Mesenchymal stem cell (in vitro differentiated cells and primary cell): ENCODE data around the gene FARP1.

ENCODE experiments used
- DNase-seq: peaks from one replicate; pipeline ENCODE4 v3.0.0-alpha.2; 2013
- H2AFZ ChIP-seq: one replicate; pipeline ENCODE4 v1.6.1; 2013; ENCODE audit warnings: low read depth, mild to moderate bottlenecking, control low read depth, inconsistent platforms, low read length, moderate library complexity
- H2AK5ac ChIP-seq: 2 replicates; pipeline ENCODE4 v1.6.1; 2013; ENCODE audit warnings: low read length, moderate library complexity, mild to moderate bottlenecking, inconsistent platforms; ENCODE audit not compliant: severe bottlenecking
- H2BK120ac ChIP-seq: one replicate; pipeline ENCODE4 v1.6.1; 2013; ENCODE audit warnings: low read depth, mild to moderate bottlenecking, inconsistent platforms, low read length, moderate library complexity
- H2BK12ac ChIP-seq, 2 experiments: one replicate each; pipeline ENCODE4 v1.6.1; 2013; ENCODE audit warnings: inconsistent platforms in 2 of 2, low read length in 2 of 2, mild to moderate bottlenecking in 2 of 2, moderate library complexity in 2 of 2, control low read depth in 1 of 2
- H2BK15ac ChIP-seq: one replicate; pipeline ENCODE4 v1.6.1; 2013; ENCODE audit warnings: mild to moderate bottlenecking, low read depth, inconsistent platforms; ENCODE audit not compliant: poor library complexity, severe bottlenecking
- H2BK5ac ChIP-seq: 2 replicates; pipeline ENCODE4 v1.6.1; 2013; ENCODE audit warnings: low read depth, mild to moderate bottlenecking, low read length, control low read depth, inconsistent platforms; ENCODE audit not compliant: poor library complexity, severe bottlenecking
- H3K14ac ChIP-seq, 2 experiments: one replicate each; pipeline ENCODE4 v1.6.1; 2013; ENCODE audit warnings: inconsistent platforms in 2 of 2, low read length in 2 of 2, control low read depth in 1 of 2, mild to moderate bottlenecking in 1 of 2, moderate library complexity in 1 of 2
- H3K18ac ChIP-seq, 2 experiments: one replicate each; pipeline ENCODE4 v1.6.1; 2013; ENCODE audit warnings: inconsistent platforms in 2 of 2, low read length in 2 of 2, control low read depth in 1 of 2, low read depth in 1 of 2, mild to moderate bottlenecking in 1 of 2
- H3K23ac ChIP-seq, 2 experiments: one replicate each; pipeline ENCODE4 v1.6.1; 2013; ENCODE audit warnings: inconsistent platforms in 2 of 2, low read length in 2 of 2, mild to moderate bottlenecking in 2 of 2, moderate library complexity in 2 of 2, control low read depth in 1 of 2
- H3K27ac ChIP-seq: 2 replicates; pipeline ENCODE4 v1.5.1; 2013; ENCODE audit warnings: mild to moderate bottlenecking, moderate library complexity, low read length, control low read depth, inconsistent platforms; ENCODE audit not compliant: poor library complexity, severe bottlenecking
- H3K27me3 ChIP-seq, 2 experiments: 2 replicates each; pipeline versions ENCODE4 v1.6.1 to v1.7.0; 2013; ENCODE audit warnings: low read length in 2 of 2, mild to moderate bottlenecking in 2 of 2, moderate library complexity in 2 of 2, control low read depth in 1 of 2, inconsistent platforms in 1 of 2; ENCODE audit not compliant: control insufficient read depth in 1 of 2, insufficient read depth in 1 of 2
- H3K36me3 ChIP-seq, 2 experiments: 2 replicates each; pipeline versions ENCODE4 v1.6.1 to v1.7.0; 2013; ENCODE audit warnings: low read length in 2 of 2, control low read depth in 1 of 2, inconsistent platforms in 1 of 2, low read depth in 1 of 2, mild to moderate bottlenecking in 1 of 2; ENCODE audit not compliant: insufficient read depth in 2 of 2, control insufficient read depth in 1 of 2
- H3K4ac ChIP-seq, 2 experiments: one replicate each; pipeline ENCODE4 v1.6.1; 2013; ENCODE audit warnings: inconsistent platforms in 2 of 2, low read length in 2 of 2, mild to moderate bottlenecking in 2 of 2, moderate library complexity in 2 of 2, control low read depth in 1 of 2, low read depth in 1 of 2
- H3K4me1 ChIP-seq: 2 replicates; pipeline ENCODE4 v1.6.1; 2013; ENCODE audit warnings: low read depth, low read length, control low read depth; ENCODE audit not compliant: control insufficient read depth, insufficient read depth
- H3K4me2 ChIP-seq: 2 replicates; pipeline ENCODE4 v1.6.1; 2013; ENCODE audit warnings: low read length, mild to moderate bottlenecking, inconsistent platforms; ENCODE audit not compliant: poor library complexity, severe bottlenecking
- H3K4me3 ChIP-seq, 2 experiments: 2 replicates each; pipeline versions ENCODE4 v1.5.1 to v1.7.0; 2013; ENCODE audit warnings: low read length in 2 of 2, mild to moderate bottlenecking in 2 of 2, control low read depth in 1 of 2, low read depth in 1 of 2; ENCODE audit not compliant: insufficient read depth in 1 of 2
- H3K79me1 ChIP-seq: replicated peaks from 2 replicates; pipeline ENCODE4 v1.6.1; 2013; ENCODE audit warnings: mild to moderate bottlenecking, control low read depth, low read length, inconsistent platforms; ENCODE audit not compliant: poor library complexity, severe bottlenecking
- H3K9ac ChIP-seq: 2 replicates; pipeline ENCODE4 v1.7.0; 2013; ENCODE audit warnings: mild to moderate bottlenecking, low read length, moderate library complexity
- H3K9me3 ChIP-seq: 2 replicates; pipeline ENCODE4 v1.7.0; 2013; ENCODE audit warnings: mild to moderate bottlenecking, low read length; ENCODE audit not compliant: control insufficient read depth
- H4K8ac ChIP-seq: one replicate; pipeline ENCODE4 v1.6.1; 2013; ENCODE audit warnings: inconsistent platforms, mild to moderate bottlenecking, low read length, moderate library complexity
- H4K91ac ChIP-seq: one replicate; pipeline ENCODE4 v1.6.1; 2013; ENCODE audit warnings: mild to moderate bottlenecking, low read length, inconsistent platforms
- WGBS: methylation state at CpG from one replicate; pipeline ENCODE4 v1.1.7; 2013; ENCODE audit warnings: mixed read lengths; 5-methylcytosine and 5-hydroxymethylcytosine counted together

The FARP1 gene

DNA sequence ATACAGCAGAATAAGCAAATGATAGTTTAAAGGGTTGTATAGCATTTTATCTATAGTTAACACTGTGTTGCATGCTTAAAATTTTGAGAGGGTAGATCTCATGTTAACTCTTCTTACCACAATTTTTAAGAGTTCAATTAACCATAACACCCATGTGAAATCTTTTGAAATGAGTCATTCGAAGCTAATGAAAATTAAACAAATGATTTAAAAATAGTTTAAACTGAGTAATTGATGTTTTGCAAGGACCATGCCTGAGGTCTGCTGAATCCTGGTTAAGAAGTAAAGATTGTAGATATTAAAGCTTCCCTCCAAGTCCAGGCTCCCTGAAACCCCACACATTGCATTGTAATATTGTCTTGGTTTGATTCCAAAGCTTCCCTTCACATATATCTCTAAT lies 210.9 kb downstream of the FARP1 start:
- Histone ChIP-seq H3K9me3 (no peaks in the 10 kb centered on the region), H3K36me3 (peaks cover 0 to 7% of the 10 kb centered on the region in 2 experiments), H3K4ac (no peak overlapping the region), H3K27me3 (no peaks in the 10 kb centered on the region), H3K4me3 (no peak overlapping the region), H3K27ac (no peak overlapping the region), H2BK120ac (no peak overlapping the region), H2BK12ac (no peak overlapping the region), H3K79me1 (peaks cover 20% of the 10 kb centered on the region), H4K91ac (no peak overlapping the region), H2AK5ac (no peak overlapping the region), H3K18ac (no peak overlapping the region), H3K23ac (no peak overlapping the region), H2BK15ac (no peak overlapping the region), H3K4me1 (peaks cover 8% of the 10 kb centered on the region), H3K14ac (no peak overlapping the region), H4K8ac (no peak overlapping the region), H2AFZ (no peak overlapping the region), H3K9ac (no peak overlapping the region), H2BK5ac (no peak overlapping the region), H3K4me2 (no peak overlapping the region)
- peak; percentile 62 for DNase-seq
- no CpG with 5 or more reads among the region's 1 CpG for WGBS

DNA sequence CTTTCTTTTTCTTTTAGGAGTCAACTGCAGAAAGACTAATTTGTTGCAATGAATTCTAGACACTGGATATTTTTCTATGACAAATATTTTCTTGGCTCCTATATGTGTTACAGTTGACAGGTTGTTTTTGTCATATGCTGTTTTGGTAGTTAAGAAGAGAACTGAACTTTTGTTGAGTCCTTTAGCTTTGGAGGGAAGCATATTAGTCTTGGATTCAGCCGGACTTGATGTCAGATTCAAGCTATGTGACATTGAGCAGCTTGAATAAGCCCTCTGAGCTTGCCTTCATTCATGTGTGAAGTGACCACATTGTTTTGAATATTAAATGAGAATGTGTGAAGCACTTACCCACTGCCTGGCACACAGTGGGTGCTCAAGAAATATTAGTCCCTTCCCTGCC lies 216.0 kb downstream of the FARP1 start:
- no peak overlapping the region for H3K4me3 ChIP-seq
- H3K23ac ChIP-seq: no peak overlapping the region
- H2AFZ ChIP-seq: no peak overlapping the region
- H3K18ac ChIP-seq: no peak overlapping the region
- no peak overlapping the region for H3K14ac ChIP-seq
- peaks cover 0 to 7% of the 10 kb centered on the region in 2 experiments for H3K36me3 ChIP-seq
- H3K4me1 ChIP-seq: peaks cover 4% of the 10 kb centered on the region
- 100% methylated on average over 1 of the region's 1 CpG for WGBS
- no peak overlapping the region for H4K8ac ChIP-seq
- H3K4me2 ChIP-seq: no peak overlapping the region
- H3K9ac ChIP-seq: no peak overlapping the region
- no peak overlapping the region for H2BK120ac ChIP-seq
- H2BK5ac ChIP-seq: no peak overlapping the region
- H3K4ac ChIP-seq: no peak overlapping the region
- H3K27ac ChIP-seq: no peak overlapping the region
- H3K27me3 ChIP-seq: no peaks in the 10 kb centered on the region
- H3K9me3 ChIP-seq: no peaks in the 10 kb centered on the region
- H3K79me1 ChIP-seq: peaks cover 36% of the 10 kb centered on the region
- no peak overlapping the region for H4K91ac ChIP-seq
- H2AK5ac ChIP-seq: no peak overlapping the region
- no peak overlapping the region for H2BK15ac ChIP-seq
- no peak overlapping the region for H2BK12ac ChIP-seq
- no peak for DNase-seq

DNA sequence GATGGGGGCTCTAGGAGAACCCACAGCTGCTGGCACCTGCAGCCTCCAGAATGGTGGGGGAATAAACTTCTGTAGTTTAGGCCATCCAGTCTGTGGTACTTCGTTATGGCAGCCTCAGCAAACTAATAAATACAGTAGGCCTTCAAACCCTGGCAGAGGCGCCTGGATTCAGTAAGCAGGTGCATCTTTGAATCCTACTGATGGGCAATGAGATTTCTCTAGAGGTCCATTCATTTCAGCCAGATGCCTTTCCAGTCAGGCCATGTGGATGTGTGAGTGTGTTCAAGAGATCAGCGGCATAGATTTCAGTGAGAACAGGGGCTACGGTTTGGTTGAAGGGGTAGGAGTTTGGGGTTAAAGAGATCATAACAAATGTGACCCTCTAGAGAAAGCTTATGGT lies 217.7 kb downstream of the FARP1 start:
- no peak overlapping the region for H3K9ac ChIP-seq
- no peak overlapping the region for H2BK120ac ChIP-seq
- no peak overlapping the region for H3K18ac ChIP-seq
- no peak overlapping the region for H3K27ac ChIP-seq
- no peak overlapping the region for H3K23ac ChIP-seq
- no peaks in the 10 kb centered on the region for H3K27me3 ChIP-seq
- H3K79me1 ChIP-seq: peaks cover 39% of the 10 kb centered on the region
- H2BK12ac ChIP-seq: no peak overlapping the region
- peaks cover 0 to 7% of the 10 kb centered on the region in 2 experiments for H3K36me3 ChIP-seq
- no peak overlapping the region for H3K4ac ChIP-seq
- 97% methylated on average over 4 of the region's 4 CpGs for WGBS
- H4K8ac ChIP-seq: no peak overlapping the region
- peaks cover 4% of the 10 kb centered on the region for H3K4me1 ChIP-seq
- no peak overlapping the region for H3K4me3 ChIP-seq
- H3K4me2 ChIP-seq: no peak overlapping the region
- DNase-seq: no peak
- no peak overlapping the region for H2BK5ac ChIP-seq
- H3K9me3 ChIP-seq: no peaks in the 10 kb centered on the region
- H2BK15ac ChIP-seq: no peak overlapping the region
- no peak overlapping the region for H2AK5ac ChIP-seq
- H4K91ac ChIP-seq: no peak overlapping the region
- H2AFZ ChIP-seq: no peak overlapping the region
- H3K14ac ChIP-seq: no peak overlapping the region

DNA sequence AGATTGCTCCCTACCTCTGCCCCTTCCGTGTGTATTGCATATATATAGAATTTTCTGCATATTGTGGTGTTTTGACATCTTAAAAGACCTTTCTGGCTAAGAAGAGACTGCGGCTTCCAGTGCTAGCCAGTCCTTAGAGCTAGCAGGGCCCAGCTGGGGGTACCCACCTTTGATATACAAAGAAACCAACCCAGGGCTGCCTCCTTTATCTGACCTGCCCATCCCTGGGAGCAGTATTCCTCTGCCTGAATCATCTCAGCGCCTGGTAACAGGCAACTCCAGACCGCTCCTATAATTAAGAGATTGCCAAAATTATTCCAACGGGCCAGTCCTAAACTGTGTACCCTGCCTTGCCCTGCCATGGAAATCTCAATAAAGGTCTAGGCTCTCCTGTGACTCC lies 220.4 kb downstream of the FARP1 start:
- Histone ChIP-seq H3K4me1 (peaks cover 2% of the 10 kb centered on the region), H3K14ac (no peak overlapping the region), H2AFZ (no peak overlapping the region), H4K91ac (no peak overlapping the region), H3K4me2 (no peak overlapping the region), H3K4me3 (no peak overlapping the region), H3K23ac (no peak overlapping the region), H2BK5ac (no peak overlapping the region), H3K36me3 (peaks cover 4 to 8% of the 10 kb centered on the region in 2 experiments), H2AK5ac (no peak overlapping the region), H3K18ac (no peak overlapping the region), H3K9ac (no peak overlapping the region), H4K8ac (no peak overlapping the region), H3K4ac (no peak overlapping the region), H2BK12ac (no peak overlapping the region), H3K27me3 (no peaks in the 10 kb centered on the region), H3K79me1 (peaks cover 41% of the 10 kb centered on the region), H3K9me3 (no peaks in the 10 kb centered on the region), H2BK15ac (no peak overlapping the region), H3K27ac (no peak overlapping the region), H2BK120ac (no peak overlapping the region)
- no peak for DNase-seq
- 95% methylated on average over 4 of the region's 5 CpGs for WGBS
